GOT3 (cell line): Measurements from ENCODE around the gene PARD3.
"Not testable (repeated sequence)": the region's sequence is repeated elsewhere in the genome, so short reads cannot be mapped to it uniquely, and the experiment has no call there.

Experiments used
- DNase-seq: peaks from one replicate; lab custom pipeline; 2025; ENCODE audit warnings: mixed read lengths; lab: John Stamatoyannopoulos, UW

Gene PARD3

DNA sequence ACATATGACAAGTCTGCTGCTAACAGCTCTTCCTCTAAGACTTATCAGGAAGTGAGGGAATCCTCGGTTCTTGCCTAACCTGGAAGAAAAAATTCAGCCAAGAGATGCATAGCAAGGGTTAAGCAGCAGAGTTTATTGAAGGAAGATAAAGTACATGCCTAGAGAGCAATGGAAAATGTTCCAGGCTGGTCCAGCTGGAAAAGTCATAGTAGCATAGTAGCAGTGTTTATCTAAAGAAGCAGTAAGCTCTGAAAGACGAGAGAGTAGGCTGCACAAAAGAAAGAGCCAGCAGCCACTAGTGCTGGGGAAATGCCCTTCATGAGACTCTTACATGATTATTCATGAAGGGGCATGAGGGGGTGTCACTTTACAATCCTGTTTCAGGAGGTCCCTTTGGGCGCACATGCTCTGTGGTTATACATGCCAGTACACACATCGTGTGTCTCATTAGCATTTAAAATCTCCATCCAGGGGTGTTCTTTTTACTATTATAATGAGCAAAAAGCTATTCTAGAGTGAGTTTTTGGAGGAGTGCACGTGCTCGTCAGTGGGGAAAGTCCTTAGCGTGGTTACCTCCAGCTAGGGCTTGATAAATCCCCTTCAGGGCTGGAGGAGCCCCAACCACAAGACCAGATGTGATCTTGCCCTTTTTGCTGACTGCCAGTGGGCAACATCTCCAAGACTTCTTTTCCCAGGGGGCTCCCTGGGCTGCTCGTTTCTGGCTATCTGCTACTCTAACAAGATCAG lies 716.1 kb downstream of the PARD3 start:
- no peak for DNase-seq

DNA sequence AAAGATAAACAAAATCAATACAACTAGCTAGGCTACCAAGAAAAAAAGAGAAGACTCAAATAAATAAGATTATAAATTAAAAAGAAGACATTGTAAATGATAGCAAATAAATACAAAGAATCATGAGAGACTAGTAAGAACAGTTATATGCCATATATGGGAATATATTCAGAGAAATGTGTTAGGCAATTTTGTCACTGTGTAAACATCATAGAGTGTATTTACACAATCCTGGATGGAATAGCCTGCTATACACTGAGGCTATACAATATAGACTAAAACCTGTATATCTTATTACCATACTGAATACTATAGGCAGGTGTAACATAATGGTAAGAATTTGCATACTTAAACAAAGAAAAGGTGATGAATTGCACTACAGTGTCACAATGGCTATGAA lies 717.4 kb downstream of the PARD3 start:
- DNase-seq = no peak

DNA sequence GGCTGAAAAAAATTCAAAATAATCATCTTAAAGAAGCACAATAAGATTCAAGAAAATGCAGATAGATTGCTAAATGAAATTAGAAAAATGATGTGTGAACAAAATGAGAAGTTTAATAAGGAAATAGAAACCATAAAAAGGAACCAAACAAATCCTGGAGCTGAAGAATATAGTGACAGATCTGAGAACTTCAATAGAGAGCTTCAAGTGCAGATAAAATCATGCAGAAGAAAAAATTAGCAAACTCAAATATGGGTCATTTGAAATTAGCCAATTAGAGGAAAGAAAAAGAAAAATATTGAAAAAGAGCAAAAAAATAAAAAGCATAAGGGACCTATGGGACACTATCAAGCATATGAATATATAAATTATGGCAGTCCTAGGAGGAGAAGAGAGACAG lies 720.1 kb downstream of the PARD3 start:
- DNase-seq = no peak

DNA sequence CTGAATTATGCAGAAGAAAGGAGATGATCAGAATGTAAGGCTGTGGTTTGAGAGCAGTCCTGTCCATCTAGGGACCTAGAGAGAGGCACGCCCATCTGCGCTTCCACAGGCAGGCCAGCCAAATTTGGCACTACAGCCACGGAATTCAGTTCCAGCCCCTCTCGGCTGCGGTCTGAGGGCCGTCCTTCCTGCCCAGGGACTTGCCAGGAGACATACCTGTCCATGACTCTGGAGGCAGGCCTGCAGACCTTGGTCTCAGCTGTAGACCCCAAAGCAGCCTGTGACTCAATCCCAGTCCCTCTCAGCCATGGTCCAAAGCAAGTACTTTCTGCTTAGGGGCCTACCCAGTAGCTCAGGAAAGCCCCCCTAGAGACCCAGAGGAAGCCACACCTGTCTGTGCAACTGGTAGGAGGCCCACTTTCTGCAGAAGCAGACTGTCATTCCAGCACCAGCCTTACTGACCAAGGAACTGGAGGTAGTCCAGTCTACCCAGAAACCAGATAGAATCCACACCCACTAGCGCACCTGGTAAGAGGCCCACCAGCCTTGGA lies 720.9 kb downstream of the PARD3 start:
- no peak for DNase-seq

DNA sequence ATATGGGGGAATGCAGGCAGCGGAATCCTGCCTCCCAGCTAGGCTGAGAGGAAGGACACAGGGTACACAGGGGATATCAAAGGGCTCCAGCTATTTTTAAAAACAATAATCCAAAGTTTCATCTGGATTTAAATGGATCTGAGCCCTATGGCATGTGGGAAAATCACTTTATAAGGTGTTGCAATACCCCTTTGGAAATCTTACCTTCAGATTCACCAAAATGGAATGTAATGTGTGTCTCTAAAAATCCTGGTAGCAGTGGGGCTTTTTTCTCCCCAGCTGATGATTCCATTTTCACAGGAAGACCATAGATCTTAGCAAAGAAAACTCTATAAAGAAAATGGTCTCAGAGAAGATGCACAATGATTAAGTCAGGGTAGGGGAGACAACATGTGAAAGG lies 722.2 kb downstream of the PARD3 start:
- no peak for DNase-seq

DNA sequence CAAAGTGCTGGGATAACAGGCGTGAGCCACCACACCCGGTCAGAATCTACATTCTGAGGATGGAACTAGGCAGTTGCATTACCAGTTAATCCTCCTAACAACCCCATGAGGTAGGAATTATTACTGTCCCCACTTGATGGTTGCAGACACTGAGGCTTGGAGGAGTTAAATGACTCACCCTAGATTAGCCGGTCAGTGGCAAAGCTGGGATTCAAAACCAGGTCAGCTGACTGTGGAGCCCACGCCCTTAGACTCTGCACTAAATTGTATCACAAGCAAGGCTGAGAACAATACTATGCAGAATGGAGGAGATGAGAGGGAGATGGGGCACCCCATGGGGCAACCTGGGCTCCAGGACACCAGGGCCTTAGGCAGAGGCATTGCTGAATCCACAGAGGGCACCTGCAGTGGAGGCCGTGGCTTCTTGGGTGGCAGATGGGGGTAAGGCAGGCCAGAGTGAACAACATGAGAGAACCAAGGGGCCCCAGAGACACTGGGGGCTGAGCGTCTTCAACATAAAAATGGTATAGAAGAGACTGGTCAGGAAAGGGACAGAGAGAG lies 723.4 kb downstream of the PARD3 start:
- no peak for DNase-seq

DNA sequence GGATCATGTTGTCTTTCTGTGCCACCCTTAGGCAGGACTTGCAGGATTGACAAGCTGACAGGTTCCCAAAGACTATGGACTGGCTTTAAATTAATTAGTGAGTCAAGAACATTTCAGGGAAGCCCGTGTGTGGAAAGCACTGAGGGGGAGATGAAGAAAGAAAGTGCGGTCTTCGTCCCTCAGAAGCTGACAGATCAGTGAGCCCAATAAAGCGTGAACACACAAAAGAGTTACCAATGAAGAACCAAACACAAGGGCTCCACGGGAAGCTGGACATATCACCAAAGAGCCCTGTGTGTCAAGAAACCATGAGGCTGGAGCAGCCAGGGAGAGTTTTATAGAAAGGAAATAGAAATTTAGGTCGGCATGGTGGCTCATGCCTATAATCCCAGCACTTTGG lies 725.8 kb downstream of the PARD3 start:
- no peak for DNase-seq

DNA sequence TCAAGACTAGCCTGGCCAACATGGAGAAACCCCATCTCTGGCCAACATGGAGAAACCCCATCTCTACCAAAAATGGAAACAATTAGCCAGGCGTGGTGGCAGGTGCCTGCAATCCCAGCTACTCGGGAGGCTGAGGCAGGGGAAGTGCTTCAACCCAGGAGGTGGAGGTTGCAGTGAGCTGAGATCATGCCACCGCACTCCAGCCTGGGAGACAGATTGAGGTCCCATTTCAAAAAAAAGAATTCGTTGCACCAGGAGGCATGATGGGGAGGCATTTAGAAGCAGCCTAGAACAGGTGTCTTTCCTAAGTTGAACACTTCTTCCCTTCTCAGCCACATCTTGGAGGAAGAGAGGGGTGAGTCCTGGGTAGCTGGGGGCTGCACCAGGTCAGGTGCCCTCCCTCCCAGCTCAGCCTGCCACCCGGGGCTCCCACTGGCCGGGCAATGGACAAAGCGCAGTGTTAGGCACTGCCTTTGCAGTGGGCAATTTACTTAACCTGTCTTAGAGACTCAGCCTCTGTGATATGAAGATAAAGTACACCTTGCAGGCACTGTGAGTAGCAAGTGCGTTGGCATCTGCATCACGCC lies 726.8 kb downstream of the PARD3 start:
- no peak for DNase-seq

DNA sequence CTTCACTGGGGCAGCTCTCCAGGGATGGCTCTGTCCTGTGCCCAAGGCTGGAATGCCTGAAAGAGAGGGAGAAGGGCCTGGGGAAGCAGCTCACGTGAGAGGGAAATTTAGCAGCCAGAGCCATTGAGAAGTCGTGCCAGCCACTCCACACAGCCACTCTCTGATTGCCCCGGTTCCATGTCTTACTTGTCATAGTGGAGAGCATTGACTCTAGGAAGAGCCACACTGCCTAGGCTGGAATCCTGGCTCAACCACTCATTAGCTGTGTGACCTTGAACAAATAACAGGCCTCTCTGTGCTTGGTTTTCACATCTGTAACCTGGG lies 728.0 kb downstream of the PARD3 start:
- no peak for DNase-seq

DNA sequence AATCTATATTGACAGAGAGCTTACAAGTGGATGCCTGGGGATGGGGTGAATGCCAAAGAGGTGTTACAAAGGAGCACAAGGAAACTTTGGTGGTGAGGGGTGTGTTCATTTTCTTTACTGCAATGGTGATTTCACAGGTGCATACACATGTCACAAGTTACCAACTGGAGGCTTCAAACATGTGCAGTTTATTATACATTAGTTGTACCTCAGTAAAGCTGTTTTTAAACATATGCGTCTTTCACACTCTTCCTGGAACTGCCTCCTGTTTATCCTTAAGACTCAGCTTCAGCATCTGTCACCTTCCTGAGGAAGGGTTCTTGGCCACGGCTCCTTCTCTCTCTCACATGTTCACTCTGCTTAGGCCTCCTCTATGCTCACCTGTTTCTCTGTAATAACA lies 731.5 kb downstream of the PARD3 start:
- DNase-seq = no peak

DNA sequence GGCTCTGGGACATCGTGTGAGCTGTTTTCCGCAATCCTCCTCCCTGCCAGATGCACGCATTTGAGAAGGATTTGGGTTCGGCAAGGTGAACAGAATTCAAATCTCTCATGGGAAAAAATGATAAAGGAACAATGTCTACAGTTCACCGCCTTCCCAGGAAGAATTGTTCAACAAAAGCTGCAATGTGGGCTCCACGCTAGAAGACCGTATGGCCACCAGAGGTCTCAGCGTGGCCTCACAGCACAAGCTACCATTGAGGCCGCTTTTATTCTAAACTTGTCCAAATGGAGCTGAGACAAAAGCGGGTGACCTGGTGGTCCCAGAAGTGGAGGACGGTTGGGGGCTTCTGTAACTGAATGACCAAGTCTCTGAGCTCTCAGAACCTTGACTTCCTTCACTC lies 733.1 kb downstream of the PARD3 start:
- DNase-seq = no peak

DNA sequence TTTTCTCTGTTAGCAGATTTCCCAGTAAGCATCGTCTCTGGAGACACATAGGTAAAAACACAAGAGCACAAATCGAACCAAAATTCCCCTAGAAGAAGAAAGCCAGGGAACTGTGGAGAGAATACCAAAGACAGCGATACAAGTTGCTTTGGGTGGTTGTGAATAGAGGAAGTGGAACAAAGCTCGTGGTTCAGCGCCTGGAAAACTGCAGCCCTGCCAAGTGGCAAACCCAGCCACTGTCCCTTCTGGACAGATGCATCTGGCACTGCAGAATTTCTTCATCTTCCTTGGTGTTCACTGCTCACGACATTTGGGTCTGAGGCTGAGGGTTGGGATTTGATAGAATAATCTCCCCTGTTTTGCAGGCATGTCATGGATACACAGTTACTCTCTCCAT lies 733.8 kb downstream of the PARD3 start:
- no peak for DNase-seq

DNA sequence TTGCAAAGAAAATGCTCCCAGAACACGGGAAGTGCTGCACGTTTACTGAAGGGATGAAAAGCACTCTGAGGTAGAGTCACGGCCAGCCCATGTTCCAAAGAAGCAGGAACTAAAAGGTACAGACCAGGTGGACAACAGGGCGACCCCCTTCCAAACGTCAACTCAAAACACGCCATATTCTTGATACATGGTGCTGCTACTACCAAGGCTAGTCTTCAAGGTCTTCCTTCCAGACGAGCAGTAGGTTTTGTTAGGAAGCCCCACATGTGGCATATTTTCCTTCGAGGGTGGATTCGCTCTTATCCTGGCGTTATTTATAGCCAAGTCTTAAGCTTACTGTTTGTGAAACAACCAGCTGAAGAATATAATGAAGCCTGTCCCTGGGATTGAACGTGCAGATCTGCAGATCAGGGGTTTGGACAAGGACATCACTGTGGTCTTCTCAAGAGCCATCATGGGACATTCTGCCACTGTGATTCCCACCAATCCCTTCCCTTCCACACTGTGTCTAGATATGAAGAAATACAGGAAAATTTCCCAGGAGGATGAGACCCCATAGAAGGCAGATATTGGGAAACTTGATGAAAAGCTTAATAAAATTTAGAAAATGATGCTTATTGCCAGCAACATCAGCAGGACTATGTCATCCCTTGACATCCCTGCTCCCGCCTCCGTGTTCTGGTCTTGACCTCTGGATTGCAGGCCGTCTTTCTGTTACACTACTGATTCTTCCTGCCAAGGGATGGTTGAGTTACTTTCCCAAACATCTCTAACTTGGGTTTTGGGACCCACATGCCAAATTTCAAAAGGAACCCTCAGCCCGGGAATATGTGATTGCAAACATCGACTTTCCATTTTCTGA lies 734.4 kb downstream of the PARD3 start:
- no peak for DNase-seq

DNA sequence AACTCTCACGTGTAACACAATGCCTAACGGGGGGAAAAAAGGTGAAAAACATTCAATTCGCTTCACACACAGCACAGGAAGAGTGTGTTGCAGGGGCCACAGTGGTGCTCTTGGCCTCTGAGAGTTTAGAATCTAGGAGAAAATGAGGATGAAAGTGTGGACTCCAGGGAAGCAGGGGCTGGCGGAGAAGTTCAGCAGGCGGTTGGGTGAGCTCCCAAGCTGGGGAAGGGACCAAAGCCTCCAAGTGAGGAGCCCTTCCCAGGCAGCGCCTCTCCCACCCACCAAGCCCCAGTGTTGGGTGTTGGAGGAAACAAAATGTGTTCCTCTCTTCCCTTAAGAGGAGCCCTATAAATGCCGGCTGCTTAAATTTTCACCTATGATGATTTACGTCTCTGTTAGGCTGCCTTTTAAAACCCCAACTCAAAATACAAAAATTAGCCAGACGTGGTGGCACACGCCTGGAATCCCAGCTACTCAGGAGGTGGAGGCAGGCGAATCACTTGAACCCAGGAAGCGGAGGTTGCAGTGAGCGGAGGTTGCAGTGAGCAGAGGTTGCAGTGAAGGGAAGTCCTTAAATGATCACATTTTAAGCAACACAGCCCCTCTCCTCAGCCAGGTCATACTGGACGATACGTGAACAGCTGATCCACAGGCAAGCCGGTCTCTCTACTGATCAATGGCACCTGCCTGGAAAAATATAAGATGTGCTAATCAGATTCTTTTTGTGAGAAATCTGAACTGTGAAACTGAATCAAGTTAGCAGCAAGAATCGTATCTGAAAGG lies 735.2 kb downstream of the PARD3 start:
- DNase-seq = no peak

DNA sequence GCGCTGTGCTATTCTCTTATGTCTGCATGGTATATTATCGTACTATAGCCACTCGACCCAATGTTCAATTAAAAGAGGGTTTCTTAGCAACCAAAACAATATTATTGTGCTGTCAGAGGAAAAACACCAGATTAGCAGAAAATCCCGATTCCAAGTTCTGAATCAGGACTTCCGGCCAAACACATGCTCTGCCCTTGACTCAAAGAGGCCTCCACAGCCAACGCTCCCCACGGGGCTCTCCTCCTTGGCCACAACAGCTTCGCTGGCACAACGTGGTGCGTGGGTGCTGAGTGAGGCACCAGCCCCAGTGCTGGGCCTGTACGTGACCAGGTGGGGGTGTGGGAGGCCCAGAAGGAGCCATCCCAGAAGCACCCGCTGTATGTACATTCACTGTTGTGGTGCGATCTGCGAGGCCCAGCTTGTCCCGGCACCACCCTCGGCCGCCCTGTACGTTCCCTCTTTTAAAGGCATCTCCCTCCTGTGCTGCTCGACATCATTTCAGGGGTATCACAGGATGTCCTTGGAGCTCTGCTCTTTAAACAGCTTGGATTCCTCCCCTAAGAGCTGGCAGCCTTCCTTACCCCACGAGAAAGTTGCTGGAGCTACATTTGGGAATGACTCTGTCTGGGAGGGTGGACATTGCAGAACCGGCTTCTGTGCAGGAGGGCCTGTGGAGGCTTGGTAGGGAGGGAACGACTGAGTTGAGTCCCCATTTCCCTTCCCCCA lies 736.2 kb downstream of the PARD3 start:
- no peak for DNase-seq

DNA sequence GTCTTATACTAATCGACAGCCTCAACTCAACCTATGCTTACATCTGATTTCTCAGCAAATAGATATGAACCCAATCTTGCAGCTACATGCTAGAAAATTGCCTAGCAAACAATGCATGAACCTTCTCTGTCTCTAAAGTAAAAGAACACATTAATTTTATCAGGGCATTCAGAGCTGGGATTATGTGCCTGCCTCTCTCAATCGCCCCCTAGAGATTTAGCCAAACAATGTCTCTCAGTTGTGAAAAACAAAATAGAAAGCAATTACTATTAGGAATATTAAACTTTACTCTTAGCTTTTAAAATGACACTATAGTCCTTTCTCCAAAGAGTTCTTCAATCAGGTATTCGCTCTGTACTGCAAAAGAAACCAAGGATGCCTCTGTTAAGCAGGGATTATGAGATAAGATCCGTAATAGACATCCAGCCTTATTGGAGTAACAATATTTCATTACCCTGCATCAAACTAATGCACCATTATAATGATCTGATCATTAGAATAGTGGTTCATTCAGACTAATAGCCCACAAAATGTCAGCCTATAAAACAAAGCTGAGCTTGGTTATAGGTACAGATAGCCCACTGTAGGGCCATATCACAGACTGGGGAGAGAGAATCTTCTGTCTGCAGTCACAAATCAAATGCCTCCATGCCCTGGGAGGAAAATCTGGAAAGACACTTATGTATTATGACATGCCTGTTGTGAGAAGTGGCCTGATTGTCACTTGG lies 736.9 kb downstream of the PARD3 start:
- DNase-seq = no peak

DNA sequence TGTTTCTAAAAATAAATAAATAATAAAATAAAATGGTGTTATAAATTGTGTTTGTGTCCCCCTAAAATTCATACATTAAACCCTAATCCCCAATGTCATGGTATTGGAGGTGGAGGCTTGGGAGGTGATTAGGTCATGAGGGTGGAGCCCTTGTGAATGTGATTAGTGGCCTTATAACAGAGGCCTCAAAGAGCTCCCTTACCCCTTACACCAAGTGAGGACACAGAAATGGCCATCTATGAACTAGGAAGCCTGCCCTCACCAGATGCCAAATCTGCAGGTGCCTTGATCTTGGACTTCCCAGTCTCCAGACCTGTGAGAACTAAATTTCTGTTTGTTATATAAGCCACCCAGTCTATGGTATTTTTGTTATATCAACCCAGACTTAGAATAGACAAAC lies 738.7 kb downstream of the PARD3 start:
- no peak for DNase-seq

DNA sequence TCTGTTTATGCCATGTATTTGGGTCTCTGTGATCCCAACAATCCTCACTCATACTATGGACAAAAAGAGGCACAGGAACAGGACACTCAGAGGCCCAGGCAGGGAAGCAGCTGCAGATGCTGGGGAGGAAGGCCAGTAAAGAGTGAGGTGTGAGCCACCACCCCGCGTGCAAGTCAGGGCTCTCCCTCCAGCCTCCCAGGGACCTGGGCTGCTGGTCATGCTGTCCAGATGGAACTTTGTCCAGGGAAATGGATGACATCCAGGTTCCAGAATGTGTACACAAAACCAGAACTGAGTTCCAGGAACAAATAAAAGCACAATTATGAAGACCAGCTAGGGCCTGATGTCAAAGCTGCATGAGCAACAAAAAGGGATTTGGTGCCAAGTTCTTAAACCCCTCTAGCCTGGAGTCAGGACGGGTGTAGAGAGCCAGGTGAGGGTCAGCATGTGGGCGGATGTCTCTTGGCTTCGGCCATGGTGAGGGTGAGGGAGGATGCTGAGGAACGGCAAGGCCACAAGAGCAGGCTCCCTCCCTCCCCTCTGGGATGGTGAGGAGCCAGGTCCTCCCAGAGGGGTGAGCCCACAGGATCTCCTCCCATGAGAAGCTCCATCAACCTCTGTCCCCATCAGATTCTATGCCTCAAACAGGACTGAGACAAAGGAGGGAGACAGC lies 739.7 kb downstream of the PARD3 start:
- no peak for DNase-seq

DNA sequence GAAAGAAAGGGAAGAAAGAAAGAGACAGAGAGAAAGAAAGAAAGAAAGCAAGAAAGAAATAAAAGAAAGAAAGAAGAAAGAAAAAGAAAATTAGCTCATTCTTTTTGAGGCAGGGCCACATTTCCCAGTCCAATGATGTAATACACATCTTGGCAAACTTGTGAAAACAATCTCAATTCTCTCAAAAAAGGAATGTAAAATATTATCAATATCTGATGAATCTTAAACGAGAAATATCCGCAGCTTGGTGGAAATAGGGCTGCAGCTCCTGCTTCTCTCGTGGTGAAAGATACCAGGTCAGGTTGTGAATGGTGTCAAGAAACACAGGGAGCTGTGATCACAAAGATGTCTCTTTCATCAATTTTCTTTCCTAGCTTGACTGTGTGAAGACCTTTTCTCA lies 741.0 kb downstream of the PARD3 start:
- DNase-seq = no peak

DNA sequence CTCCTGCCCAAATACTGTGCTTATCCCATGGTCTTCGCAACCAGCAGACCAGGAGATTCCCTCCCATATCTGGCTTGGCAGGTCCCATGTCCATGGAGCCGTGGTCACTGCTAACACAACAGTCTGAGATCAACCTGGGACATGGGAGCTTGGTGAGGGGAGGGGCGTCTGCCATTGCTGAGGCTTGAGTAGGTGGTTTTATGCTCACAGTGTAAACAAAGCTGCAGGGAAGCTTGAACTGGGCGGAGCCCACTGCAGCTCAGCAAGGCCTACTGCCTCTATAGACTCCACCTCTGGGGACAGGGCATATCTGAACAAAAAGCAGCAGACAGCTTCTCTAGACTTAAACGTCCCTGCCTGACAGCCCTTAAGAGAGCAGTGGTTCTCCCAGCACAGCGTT lies 747.4 kb downstream of the PARD3 start:
- not testable (repeated sequence) for DNase-seq
